Pancreas (tissue), 10 donors: ENCODE data around the gene MYOF. TPM values are rescaled to one million over a fixed set of nuclear protein-coding genes. Genes with fewer than 3 reads are reported as not detected.
A peak's percentile ranks its signal among the peaks of the same experiment; 100 is the strongest.

ENCODE experiments used
- ATAC-seq, 4 donors: fragments of 200-7000 bp; cut with Tn5 transposase; one replicate each; pipeline versions ENCODE4 v1.8.0 to v1.9.1; 2020; ENCODE audit warnings: mild to moderate bottlenecking in 4 of 4, moderate library complexity in 4 of 4
- DNase-seq, 6 donors: peaks; one replicate each; pipeline ENCODE4 v3.0.0-alpha.2; 2020
- FAIRE-seq: peaks from 2 replicates; lab custom pipeline; 2012; peaks lifted over from hg19 to GRCh38; lab: Jason Lieb, UNC
- H3K27ac ChIP-seq, 4 donors: fragments of 200-600 bp; sonication (generic); 1 replicate in 3 of 4; 2 replicates in 1 of 4; pipeline versions ENCODE4 v1.5.0 to v1.8.0; 2020
- H3K27me3 ChIP-seq, 4 donors: fragments of 200-600 bp; one replicate each; pipeline ENCODE4 v1.8.0; 2021
- H3K36me3 ChIP-seq, 3 donors: fragments of 200-600 bp; sonication (generic) in 1 of 3; one replicate each; pipeline versions ENCODE4 v1.5.0 to v1.8.0; 2020 to 2021
- H3K4me1 ChIP-seq, 3 donors: fragments of 200-600 bp; one replicate each; pipeline ENCODE4 v1.8.0; 2021
- H3K4me3 ChIP-seq, 4 donors: fragments of 200-600 bp; sonication (generic) in 2 of 4; one replicate each; pipeline versions ENCODE4 v1.5.0 to v1.8.0; 2020 to 2021
- H3K9me3 ChIP-seq, 4 donors: fragments of 200-600 bp; one replicate each; pipeline ENCODE4 v1.8.0; 2021
- CTCF ChIP-seq, 4 donors: fragments of 200-600 bp; sonication (generic) in 3 of 4; IDR thresholded peaks; one replicate each; pipeline versions ENCODE4 v1.5.0 to v1.8.0; 2021; ENCODE audit warnings: antibody characterized with exemption in 4 of 4
- WGBS, 2 donors: extraction: QIAGEN DNeasy Blood & Tissue Kit; methylation state at CpG; one replicate each; pipeline ENCODE4 v1.1.7; 2013; 5-methylcytosine and 5-hydroxymethylcytosine counted together
- intact Hi-C, 3 donors: fragments of 100-400 bp; cut with DNase I; formaldehyde crosslinking; loops; one replicate each; pipeline versions ENCODE4 v1.11.1 to v1.14.2; 2022
- polyA plus RNA-seq, 2 donors: library from polyadenylated mRNA; stranded (reverse); fragments of 200-250 nt; gene quantifications; one replicate each; pipeline ENCODE4 v1.2.3, GENCODE V29; 2013
- total RNA-seq, 6 donors: library from RNA; stranded (reverse); fragmentation: NEBNext Ultra II Directional in 4 of 6; extraction: Animal tissue kit (Norgen Biotek cat#: 25700) in 4 of 6; gene quantifications; one replicate each; pipeline versions ENCODE4 v1.2.1 to v1.2.4, GENCODE V29; 2021 to 2023
- donor health status: healthy with polysubstance abuse.
- donor health status: DM: no; HTN: no; CAD: no; lungs with moderate emphysema.
- donor health status: DM: no; HTN: no; CAD: no.
- donor health status: control.
- donor health status: control.
- donor health status: Bipolar disorder and iron deficiency.
- donor health status: DM: yes; HTN: yes; CAD: no.
- donor health status: DM: no; HTN: no; CAD: no.
- donor health status: DM: no; HTN: no; CAD: no.
- donor health status: DM: yes; HTN: yes; CAD: no.

The MYOF gene
- total RNA-seq: 10 to 100 TPM in 5 of 6 donors, 1 to 10 TPM in 1; 6.7 to 38.2 (median 14.2) TPM
- 1 to 10 TPM; 4.7 to 5.6 TPM for polyA plus RNA-seq

GRCh38 chr10:93482145-93482834 is at the start of gene MYOF:
TSS of gene MYOF (minus strand) at chr10:93482334. CDS start at chr10:93482194, 140 bp downstream.
- Histone ChIP-seq H3K4me3 (peak within 1 kb of the TSS; percentile 15 to 65 (median 34)), H3K27me3 (no peaks in the 10 kb centered on the region), H3K27ac (peak within 1 kb of the TSS; percentile 44 to 90 (median 70)), H3K4me1 (no peaks in the 10 kb centered on the region), H3K36me3 (no peaks in the 10 kb centered on the region), H3K9me3 (no peaks in the 10 kb centered on the region)
- peak in 3 of 4 donors; percentile 28 to 37 (median 36) for TF ChIP-seq CTCF (IDR thresholded peaks at IDR 0.05)
- DNase-seq: peak in 5 of 6 donors; percentile 41 to 69 (median 42)
- intact Hi-C loops: loop anchor here in 2 of 3 donors (5.0 to 10.0 kb wide), 2 partner anchors 107 to 110 kb away; no protein-coding TSS in a partner anchor
- ATAC-seq: peak; percentile 88 to 95 (median 95)
- FAIRE-seq: peak; percentile 83
- 0 to 1% methylated on average over 27 of the region's 27 CpGs for WGBS, 2 donors

- no peaks in the 10 kb centered on the region for H3K9me3 ChIP-seq
- DNase-seq: no peak
- no peaks in the 10 kb centered on the region for H3K36me3 ChIP-seq
- no peak overlapping the region for H3K27ac ChIP-seq
- no peak for FAIRE-seq
- no peak overlapping the region for H3K4me3 ChIP-seq
- 96 to 97% methylated on average over 4 of the region's 4 CpGs for WGBS, 2 donors
- intact Hi-C loops: no loop called here
- no peak for ATAC-seq
- no peaks in the 10 kb centered on the region for H3K4me1 ChIP-seq
- no peak for TF ChIP-seq CTCF (IDR thresholded peaks at IDR 0.05)
- no peaks in the 10 kb centered on the region for H3K27me3 ChIP-seq
Observed at GRCh38 chr10:93518531-93518930, 36.4 kb upstream of the MYOF start.

GRCh38 chr10:93516006-93516380 is 33.9 kb upstream of the MYOF start:
- WGBS, 2 donors: 86 to 94% methylated on average over 1 of the region's 1 CpG
- TF ChIP-seq CTCF (IDR thresholded peaks at IDR 0.05): no peak
- Histone ChIP-seq H3K27ac (no peak overlapping the region), H3K4me1 (no peaks in the 10 kb centered on the region), H3K4me3 (no peak overlapping the region), H3K27me3 (no peaks in the 10 kb centered on the region), H3K9me3 (no peaks in the 10 kb centered on the region), H3K36me3 (no peaks in the 10 kb centered on the region)
- DNase-seq (no peak), ATAC-seq (no peak), FAIRE-seq (no peak)
- intact Hi-C loops: no loop called here

GRCh38 chr10:93515071-93516005 is 33.2 kb upstream of the MYOF start:
- DNase-seq (no peak), ATAC-seq (peak in 2 of 4 donors; percentile 57 to 64), FAIRE-seq (no peak)
- Histone ChIP-seq H3K4me1 (no peaks in the 10 kb centered on the region), H3K9me3 (no peaks in the 10 kb centered on the region), H3K27ac (no peak overlapping the region), H3K27me3 (no peaks in the 10 kb centered on the region), H3K36me3 (no peaks in the 10 kb centered on the region), H3K4me3 (no peak overlapping the region)
- WGBS, 2 donors: 61 to 74% methylated on average over 8 of the region's 8 CpGs
- intact Hi-C loops: no loop called here
- TF ChIP-seq CTCF (IDR thresholded peaks at IDR 0.05): no peak
